ENCODE measurements around the gene RPL18.

RPL18 gene

DNA sequence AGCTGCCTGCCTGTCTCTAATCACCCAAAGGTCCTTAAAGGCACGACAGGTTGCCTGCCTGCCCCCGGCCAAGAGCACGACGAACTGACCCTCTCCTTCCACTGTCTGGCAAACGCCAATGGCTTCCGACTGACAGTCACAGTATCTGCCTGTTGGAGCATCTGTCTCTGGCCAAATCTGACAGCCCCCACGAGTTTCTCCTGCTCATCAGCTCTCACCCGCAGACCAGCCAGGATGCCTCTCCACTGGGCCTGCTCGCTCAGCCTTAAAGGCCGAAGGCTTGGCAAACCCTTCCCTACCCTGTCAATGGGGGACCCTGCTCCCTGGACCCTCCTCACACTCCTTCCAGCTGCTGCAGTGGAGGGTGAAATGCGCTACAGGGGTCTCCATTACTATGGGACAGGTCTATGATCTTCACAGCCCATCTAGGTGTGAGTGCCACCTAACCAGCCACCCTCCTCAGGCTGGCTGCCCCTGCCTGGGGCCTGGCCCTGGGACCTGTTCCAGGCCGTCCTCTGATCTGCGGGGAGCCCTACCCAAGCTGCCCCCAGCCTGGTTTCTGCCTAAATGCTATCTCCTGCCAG is 5.0 kb downstream of the RPL18 start:
- no peak for DNase-seq (ENCODE audit: low read depth)

GRCh38 chr19:48613024-48613851 is 5.7 kb downstream of the RPL18 start:
- DNase-seq (ENCODE audit: low read depth): no peak

- DNase-seq (ENCODE audit: low read depth): no peak
These were observed 7.1 kb downstream of the RPL18 start for GRCh38 chr19:48611872-48612271.

- no peak for DNase-seq (ENCODE audit: low read depth)
These were observed 9.3 kb downstream of the RPL18 start for GRCh38 chr19:48609571-48610108.

GRCh38 chr19:48608798-48609263 is 10.1 kb downstream of the RPL18 start:
- no peak for DNase-seq (ENCODE audit: low read depth)

DNA sequence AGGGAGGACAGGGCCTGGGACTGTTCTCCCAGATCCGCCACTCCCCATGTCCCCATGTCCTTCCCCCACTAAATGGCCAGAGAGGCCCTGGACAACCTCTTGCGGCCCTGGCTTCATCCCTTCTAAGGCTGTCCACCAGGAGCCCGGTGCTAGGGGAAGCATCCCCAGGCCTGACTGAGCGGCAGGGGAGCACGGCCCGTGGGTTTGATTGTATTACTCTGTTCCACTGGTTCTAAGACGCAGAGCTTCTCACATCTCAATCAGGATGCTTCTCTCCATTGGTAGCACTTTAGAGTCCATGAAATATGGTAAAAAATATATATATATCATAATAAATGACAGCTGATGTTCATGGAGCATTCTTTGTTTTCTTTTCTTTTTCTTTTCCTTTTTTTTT is 11.6 kb downstream of the RPL18 start:
- DNase-seq (ENCODE audit: low read depth): no peak

GRCh38 chr19:48606463-48607358 is 12.3 kb downstream of the RPL18 start, which contains the start of gene SPACA4:
Gene SPACA4, plus strand, starts transcription at chr19:48606742. Its CDS starts 237 bp downstream, at chr19:48606979.
- DNase-seq (ENCODE audit: low read depth): no peak

GRCh38 chr19:48603850-48604249 is 15.1 kb downstream of the RPL18 start:
- DNase-seq (ENCODE audit: low read depth): no peak

GRCh38 chr19:48603449-48603848 is 15.5 kb downstream of the RPL18 start:
- no peak for DNase-seq (ENCODE audit: low read depth)

- DNase-seq (ENCODE audit: low read depth): no peak
These were observed 16.0 kb downstream of the RPL18 start for GRCh38 chr19:48603001-48603400.

GRCh38 chr19:48600679-48601417 is 18.1 kb downstream of the RPL18 start:
- no peak for DNase-seq (ENCODE audit: low read depth)

DNA sequence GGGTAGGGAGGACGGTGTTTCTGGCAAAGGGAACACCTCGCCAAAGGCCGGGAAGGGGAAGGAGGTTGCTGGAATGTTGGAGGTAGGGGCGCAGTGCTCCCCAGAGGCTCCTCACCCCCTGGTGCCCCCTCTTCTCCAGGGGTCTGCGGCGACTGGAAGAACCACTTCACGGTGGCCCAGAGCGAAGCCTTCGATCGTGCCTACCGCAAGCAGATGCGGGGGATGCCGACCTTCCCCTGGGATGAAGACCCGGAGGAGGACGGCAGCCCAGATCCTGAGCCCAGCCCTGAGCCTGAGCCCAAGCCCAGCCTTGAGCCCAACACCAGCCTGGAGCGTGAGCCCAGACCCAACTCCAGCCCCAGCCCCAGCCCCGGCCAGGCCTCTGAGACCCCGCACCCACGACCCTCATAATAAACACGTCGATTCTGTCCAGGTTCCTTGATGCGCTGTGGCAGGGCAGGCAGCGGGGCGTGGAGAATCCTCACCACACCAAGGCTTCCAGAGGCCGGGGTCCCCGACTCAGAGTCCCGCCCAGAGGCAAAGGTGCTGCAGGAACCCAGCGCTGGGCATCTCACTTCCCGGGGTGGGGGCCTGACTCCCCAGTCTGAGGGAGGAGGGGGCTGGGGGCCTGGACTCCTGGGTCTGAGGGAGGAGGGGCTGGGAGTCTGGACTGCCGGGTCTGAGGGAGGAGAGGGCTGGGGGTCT is 19.8 kb downstream of the RPL18 start:
- no peak for DNase-seq (ENCODE audit: low read depth)

DNA sequence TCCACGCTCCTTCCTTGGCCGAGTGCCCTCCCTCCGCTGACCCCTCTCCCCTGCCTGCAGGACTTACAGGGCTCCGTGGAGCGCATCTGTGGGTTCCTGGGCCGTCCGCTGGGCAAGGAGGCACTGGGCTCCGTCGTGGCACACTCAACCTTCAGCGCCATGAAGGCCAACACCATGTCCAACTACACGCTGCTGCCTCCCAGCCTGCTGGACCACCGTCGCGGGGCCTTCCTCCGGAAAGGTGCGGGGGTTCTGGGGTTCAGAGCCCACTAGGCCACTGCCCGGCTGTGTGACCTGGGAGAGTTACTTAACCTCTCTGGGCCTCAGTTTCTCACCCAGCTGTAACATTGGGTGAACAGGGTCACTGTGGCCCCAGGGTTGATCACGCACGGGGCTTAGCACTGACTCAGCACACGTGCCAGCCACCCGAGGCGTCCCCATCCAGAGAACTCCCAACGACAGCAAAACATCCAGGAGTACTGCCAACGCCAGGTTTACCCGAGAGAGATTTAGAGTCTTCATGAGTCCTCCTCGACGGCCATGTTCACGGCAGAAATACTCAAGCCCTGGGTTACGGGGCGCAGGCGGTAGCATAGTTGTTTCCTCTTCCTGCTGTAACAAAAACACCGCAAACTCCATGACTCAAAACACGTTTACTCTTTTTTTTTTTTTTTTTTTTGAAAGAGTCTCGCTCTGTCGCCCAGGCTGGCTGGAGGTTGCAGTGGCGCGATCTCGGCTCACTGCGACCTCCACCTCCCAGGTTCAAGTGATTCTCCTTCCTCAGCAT is 22.1 kb downstream of the RPL18 start:
- peak; percentile 24 for DNase-seq (ENCODE audit: low read depth)

GRCh38 chr19:48596237-48596636 is 22.7 kb downstream of the RPL18 start:
- DNase-seq (ENCODE audit: low read depth): no peak

GRCh38 chr19:48595833-48596232 is 23.1 kb downstream of the RPL18 start:
- DNase-seq (ENCODE audit: low read depth): no peak

DNA sequence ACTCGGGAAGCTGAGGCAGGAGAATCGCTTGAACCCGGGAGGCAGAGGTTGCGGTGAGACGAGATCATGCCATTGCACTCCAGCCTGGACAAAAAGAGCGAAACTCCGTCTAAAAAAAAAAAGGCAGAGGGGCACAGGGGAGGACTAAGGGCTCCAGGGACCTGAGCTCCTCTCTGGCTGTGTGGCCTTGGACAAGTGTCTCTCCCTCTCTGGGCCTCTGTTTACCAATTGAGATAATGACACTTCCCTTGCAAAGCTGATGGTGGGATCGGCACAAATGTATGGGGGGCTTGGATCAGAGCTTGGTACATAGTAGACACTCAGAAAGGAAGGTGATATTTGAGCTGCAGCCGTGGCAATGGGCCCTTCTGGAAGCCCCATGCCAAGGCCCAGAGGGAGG is 23.8 kb downstream of the RPL18 start:
- no peak for DNase-seq (ENCODE audit: low read depth)

- no peak for DNase-seq (ENCODE audit: low read depth)
These were observed 28.0 kb downstream of the RPL18 start for GRCh38 chr19:48591021-48591420.

GRCh38 chr19:48588670-48589401 is 30.1 kb downstream of the RPL18 start:
- DNase-seq (ENCODE audit: low read depth): peak; percentile 77

DNA sequence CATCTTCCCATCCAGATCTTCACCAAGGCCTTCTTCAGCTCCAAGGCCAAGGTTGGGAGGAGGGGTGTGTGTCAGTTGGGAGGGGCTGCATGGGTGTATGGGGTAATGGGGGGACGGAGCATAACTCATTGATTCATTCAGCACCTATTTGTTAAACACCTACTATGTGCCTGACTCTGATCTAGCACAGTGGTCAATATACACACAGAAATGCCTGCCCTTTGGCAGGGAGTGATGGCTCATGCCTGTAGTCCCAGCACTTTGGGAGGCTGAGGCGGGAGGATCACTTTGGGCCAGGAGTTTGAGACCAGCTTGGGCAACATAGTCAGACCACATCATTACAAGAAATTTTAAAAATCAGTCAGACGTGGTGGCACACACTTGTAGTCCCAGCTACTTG is 31.6 kb downstream of the RPL18 start:
- no peak for DNase-seq (ENCODE audit: low read depth)
